Colonic mucosa (tissue), 4 donors: Measurements from ENCODE around the gene HTRA2. TPM values are rescaled to one million over a fixed set of nuclear protein-coding genes. Genes with fewer than 3 reads are reported as not detected.

Source experiments
- DNase-seq: peaks from one replicate; pipeline ENCODE4 v3.0.0-alpha.2; 2020
- H3K27ac ChIP-seq: fragments of 200-600 bp; one replicate; pipeline ENCODE4 v1.8.0; 2021
- H3K27me3 ChIP-seq: fragments of 200-600 bp; one replicate; pipeline ENCODE4 v1.8.0; 2021
- H3K36me3 ChIP-seq: fragments of 200-600 bp; one replicate; pipeline ENCODE4 v1.8.0; 2021
- H3K4me1 ChIP-seq: fragments of 200-600 bp; one replicate; pipeline ENCODE4 v1.8.0; 2021; ENCODE audit warnings: mild to moderate bottlenecking
- H3K4me3 ChIP-seq: fragments of 200-600 bp; one replicate; pipeline ENCODE4 v1.8.0; 2021
- H3K9ac ChIP-seq, 2 donors: one replicate each; pipeline ENCODE4 v1.7.0; 2013; ENCODE audit warnings: control low read depth in 2 of 2, low read depth in 2 of 2, low read length in 2 of 2
- H3K9me3 ChIP-seq: fragments of 200-600 bp; one replicate; pipeline ENCODE4 v1.8.0; 2021
- intact Hi-C: fragments of 100-400 bp; cut with DNase I; formaldehyde crosslinking; loops from one replicate; pipeline ENCODE4 v1.14.1; 2022
- total RNA-seq, 2 donors: library from RNA; stranded (reverse); fragmentation: NEBNext Ultra II Directional in 1 of 2; extraction: Animal tissue kit (Norgen Biotek cat#: 25700) in 1 of 2; gene quantifications; one replicate each; pipeline ENCODE4 v1.2.1, GENCODE V29; 2021
- TF ChIP-seq, protein P1 (sequence below): fragments of 200-600 bp; IDR thresholded peaks from one replicate; pipeline ENCODE4 v1.8.0; 2022; ENCODE audit warnings: antibody characterized with exemption, mild to moderate bottlenecking
- donor health status: healthy.
- donor health status: DM: no; HTN: no; CAD: no.
- donor health status: DM: no; HTN: no; CAD: no.

Gene HTRA2
- total RNA-seq, 2 donors from 2014 or later: 26.3 to 41.5 TPM

DNA sequence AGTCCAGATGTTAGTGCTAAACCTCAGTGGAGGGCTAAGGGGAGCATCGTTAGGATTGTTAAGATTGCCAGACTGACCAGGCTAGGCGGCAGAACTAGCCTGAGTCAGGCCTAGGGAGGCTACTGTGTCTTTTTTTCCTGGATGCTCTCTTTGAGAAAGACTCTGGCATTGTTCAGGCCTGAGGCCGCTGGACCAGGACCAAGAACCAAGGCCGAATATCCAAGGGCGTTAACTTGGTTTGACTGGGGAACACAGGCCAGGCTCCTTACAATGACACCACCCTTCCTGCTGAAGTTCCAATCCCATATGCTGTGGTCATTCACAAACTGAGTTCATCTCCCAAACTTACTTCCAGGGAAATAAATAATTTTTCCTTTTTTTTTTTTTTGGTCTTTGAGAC is 10.6 kb downstream of the HTRA2 start:
- Histone ChIP-seq H3K9me3 (no peaks in the 10 kb centered on the region), H3K27ac (no peak overlapping the region), H3K4me1 (no peaks in the 10 kb centered on the region)

DNA sequence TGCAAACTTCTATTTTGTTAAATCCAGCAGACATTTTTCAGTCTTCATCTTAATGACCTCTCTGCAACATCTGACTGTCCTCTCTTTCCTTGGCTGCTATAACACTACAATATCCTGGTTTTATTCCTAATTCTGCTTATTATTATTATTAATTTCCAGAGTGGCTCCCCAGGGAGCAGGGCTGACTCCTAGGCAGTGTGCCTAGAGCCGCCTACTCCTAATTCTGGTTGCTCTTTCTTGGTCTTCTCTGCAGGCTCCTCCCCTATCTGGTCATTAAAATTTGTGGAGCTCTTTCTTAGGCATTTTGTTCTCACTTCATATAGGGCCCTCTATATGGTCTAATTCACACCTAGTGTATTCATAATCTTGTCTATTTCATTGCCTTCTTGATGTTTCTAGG is 13.2 kb downstream of the HTRA2 start:
- Histone ChIP-seq H3K27ac (no peak overlapping the region), H3K9me3 (no peaks in the 10 kb centered on the region), H3K9ac (no peak overlapping the region), H3K36me3 (no peaks in the 10 kb centered on the region), H3K4me3 (no peak overlapping the region), H3K27me3 (no peaks in the 10 kb centered on the region), H3K4me1 (no peaks in the 10 kb centered on the region)
- intact Hi-C loops: no loop called here
- TF ChIP-seq, protein P1, sequence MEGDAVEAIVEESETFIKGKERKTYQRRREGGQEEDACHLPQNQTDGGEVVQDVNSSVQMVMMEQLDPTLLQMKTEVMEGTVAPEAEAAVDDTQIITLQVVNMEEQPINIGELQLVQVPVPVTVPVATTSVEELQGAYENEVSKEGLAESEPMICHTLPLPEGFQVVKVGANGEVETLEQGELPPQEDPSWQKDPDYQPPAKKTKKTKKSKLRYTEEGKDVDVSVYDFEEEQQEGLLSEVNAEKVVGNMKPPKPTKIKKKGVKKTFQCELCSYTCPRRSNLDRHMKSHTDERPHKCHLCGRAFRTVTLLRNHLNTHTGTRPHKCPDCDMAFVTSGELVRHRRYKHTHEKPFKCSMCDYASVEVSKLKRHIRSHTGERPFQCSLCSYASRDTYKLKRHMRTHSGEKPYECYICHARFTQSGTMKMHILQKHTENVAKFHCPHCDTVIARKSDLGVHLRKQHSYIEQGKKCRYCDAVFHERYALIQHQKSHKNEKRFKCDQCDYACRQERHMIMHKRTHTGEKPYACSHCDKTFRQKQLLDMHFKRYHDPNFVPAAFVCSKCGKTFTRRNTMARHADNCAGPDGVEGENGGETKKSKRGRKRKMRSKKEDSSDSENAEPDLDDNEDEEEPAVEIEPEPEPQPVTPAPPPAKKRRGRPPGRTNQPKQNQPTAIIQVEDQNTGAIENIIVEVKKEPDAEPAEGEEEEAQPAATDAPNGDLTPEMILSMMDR: no peak
- DNase-seq: no peak

More for the DNA sequence above, 10.6 kb downstream of the HTRA2 start:
- no peaks in the 10 kb centered on the region for H3K36me3 ChIP-seq
- no peak for DNase-seq
- H3K4me3 ChIP-seq: no peak overlapping the region
- TF ChIP-seq, protein P1: no peak
- intact Hi-C loops: no loop called here
- no peak overlapping the region for H3K9ac ChIP-seq
- no peaks in the 10 kb centered on the region for H3K27me3 ChIP-seq

DNA sequence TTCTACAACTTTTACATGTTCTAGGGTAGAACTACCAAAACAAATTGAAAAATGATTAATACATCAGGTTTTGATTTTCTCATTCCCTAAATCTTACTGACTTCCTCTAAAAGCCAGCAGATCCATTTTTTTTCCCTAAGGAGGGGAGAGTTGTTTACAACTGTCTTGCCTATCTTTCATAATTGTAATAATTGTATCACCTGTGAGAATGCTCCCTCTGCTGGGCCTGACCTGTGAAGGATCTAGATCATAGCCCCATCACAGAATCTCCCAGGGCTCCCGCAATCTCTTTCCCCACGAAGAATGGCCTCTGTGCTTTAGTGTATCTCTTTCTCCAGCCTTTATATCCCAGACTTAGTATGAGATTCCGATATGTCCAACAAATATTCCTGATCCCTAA is 14.9 kb downstream of the HTRA2 start:
- intact Hi-C loops: no loop called here

DNA sequence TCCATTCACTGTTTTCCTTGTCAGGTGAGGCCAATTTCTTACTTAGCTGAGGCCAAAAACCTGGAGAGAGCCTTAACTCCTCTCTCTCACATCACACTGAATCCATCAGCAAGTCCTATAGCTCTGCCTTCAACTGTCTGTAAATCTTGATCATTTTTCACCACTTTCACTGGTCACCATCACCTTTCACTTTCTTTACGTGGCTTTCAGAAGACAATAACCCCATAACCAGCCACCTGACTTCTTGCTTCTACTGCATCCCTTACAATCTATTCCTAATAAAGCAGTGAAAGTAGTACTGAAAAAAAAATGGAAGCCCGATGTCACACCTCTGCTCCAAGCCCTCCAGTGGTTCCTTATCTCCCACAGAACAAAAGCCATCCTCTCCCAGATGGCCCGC is 16.3 kb downstream of the HTRA2 start:
- H3K36me3 ChIP-seq: no peaks in the 10 kb centered on the region
- H3K4me3 ChIP-seq: no peak overlapping the region
- H3K9me3 ChIP-seq: no peaks in the 10 kb centered on the region
- no peaks in the 10 kb centered on the region for H3K4me1 ChIP-seq
- no peak overlapping the region for H3K27ac ChIP-seq
- intact Hi-C loops: no loop called here
- TF ChIP-seq, protein P1: no peak
- DNase-seq: no peak
- no peak overlapping the region for H3K9ac ChIP-seq
- H3K27me3 ChIP-seq: no peaks in the 10 kb centered on the region

More for the DNA sequence above, 14.9 kb downstream of the HTRA2 start:
- no peak for DNase-seq
- no peak overlapping the region for H3K9ac ChIP-seq
- no peak overlapping the region for H3K27ac ChIP-seq
- H3K4me1 ChIP-seq: no peaks in the 10 kb centered on the region
- no peak overlapping the region for H3K4me3 ChIP-seq
- TF ChIP-seq, protein P1: no peak
- no peaks in the 10 kb centered on the region for H3K27me3 ChIP-seq
- H3K9me3 ChIP-seq: no peaks in the 10 kb centered on the region
- H3K36me3 ChIP-seq: no peaks in the 10 kb centered on the region

DNA sequence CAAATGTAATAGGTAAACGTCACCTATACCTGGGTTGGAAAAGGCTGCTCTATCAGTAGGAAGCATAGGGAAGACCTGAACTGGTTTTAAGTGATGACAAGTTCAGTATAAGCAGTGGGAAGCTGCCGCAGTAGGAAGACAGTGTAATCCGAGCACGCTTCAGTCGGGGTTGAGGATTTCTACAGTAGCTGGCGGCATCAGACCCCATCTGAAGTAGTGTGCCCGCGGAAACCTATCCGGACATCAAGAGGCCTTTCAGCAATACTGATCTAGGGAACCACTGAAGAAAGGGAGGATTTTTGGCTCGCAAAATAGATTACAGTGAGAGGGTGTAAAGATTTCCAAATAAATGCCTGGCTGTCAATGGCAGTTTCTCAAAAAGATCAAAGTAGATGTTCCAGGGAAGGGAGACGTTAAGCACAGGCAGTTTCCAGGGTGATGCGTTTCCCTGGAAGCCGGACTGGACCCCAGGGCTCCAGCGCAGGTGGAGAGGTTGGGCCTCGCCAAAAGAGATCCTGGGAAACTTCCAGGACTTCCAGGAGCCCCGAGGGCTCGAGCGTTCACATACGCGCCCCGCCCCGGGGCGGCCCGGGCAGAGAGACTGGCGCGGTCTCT is 18.7 kb downstream of the HTRA2 start:
- Histone ChIP-seq H3K27me3 (no peaks in the 10 kb centered on the region), H3K4me1 (no peaks in the 10 kb centered on the region), H3K9me3 (no peaks in the 10 kb centered on the region), H3K9ac (peak overlapping the region; percentile 16 to 68), H3K36me3 (no peaks in the 10 kb centered on the region), H3K27ac (no peak overlapping the region), H3K4me3 (peak overlapping the region; percentile 50)
- DNase-seq: no peak
- TF ChIP-seq, protein P1: no peak
- intact Hi-C loops: no loop called here
